ENCODE results near the gene PNPLA7. TPM values are rescaled to one million over a fixed set of nuclear protein-coding genes. Genes with fewer than 3 reads are reported as not detected.

PNPLA7 gene
- total and polyA plus RNA-seq, 2 donors (not counting 1 experiment from before 2014, with no cell fraction given), result 18.7 to 29.9 TPM

DNA sequence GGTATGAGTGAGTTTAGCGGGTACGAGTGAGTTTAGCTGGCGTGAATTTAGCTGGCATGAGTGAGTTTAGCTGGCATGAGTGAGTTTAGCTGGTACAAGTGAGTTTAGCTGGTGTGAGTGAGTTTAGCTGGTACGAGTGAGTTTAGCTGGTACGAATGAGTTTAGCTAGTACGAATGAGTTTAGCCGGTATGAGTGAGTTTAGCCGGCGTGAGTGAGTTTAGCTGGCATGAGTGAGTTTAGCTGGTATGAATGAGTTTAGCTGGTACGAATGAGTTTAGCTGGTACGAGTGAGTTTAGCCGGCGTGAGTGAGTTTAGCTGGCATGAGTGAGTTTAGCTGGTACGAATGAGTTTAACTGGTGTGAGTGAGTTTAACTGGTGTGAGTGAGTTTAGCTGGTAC, 41.0 kb downstream of the PNPLA7 start:
- H3K36me3 ChIP-seq (replicated peaks in 1 of 2; ENCODE audit: control extremely low read depth in 1 of 2, control insufficient read depth in 1 of 2, extremely low read depth in 1 of 2, insufficient read depth in 2 of 2, low read length in 1 of 2), result no peaks in the 10 kb centered on the region
- ATAC-seq (ENCODE audit: low read depth) (no peak), DNase-seq (no peak)
- ChIA-PET CTCF (interaction anchor here (1.4 to 1.6 kb wide), 2 partner anchors 13 to 86 kb away, joined by 3 to 4 read pairs; partner anchors contain the start of gene EXD3), POLR2A (no interaction called here)
- Mint-ChIP-seq H3K4me3 (no peak overlapping the region), H3K4me1 (peaks cover 2% of the 10 kb centered on the region), H3K27me3 (no peaks in the 10 kb centered on the region), H3K9me3 (ENCODE audit: insufficient read depth) (no peaks in the 10 kb centered on the region), H3K27ac (no peak overlapping the region)
- H3K4me3 ChIP-seq (ENCODE audit: control extremely low read depth in 1 of 5, extremely low read depth in 1 of 5, insufficient read depth in 1 of 5, low read depth in 2 of 5, low read length in 4 of 5), result no peak overlapping the region
- no peak overlapping the region for H3K4me2 ChIP-seq (replicated peaks; ENCODE audit: low read depth, low read length, poor library complexity, severe bottlenecking)
- TF ChIP-seq EZH2 (IDR thresholded peaks at IDR 0.05; ENCODE audit: borderline replicate concordance, insufficient read depth, low read depth, low read length, poor library complexity, severe bottlenecking), result no peak
- H3K9ac ChIP-seq (ENCODE audit: low read length), result no peak overlapping the region
- H3K4me1 ChIP-seq (ENCODE audit: control insufficient read depth in 2 of 2, insufficient read depth in 2 of 2, low read length in 2 of 2), result no peaks in the 10 kb centered on the region
- no peaks in the 10 kb centered on the region for H3K27me3 ChIP-seq (replicated peaks in 1 of 4; ENCODE audit: control extremely low read depth in 1 of 4, control insufficient read depth in 3 of 4, insufficient read depth in 4 of 4, low read length in 3 of 4)
- intact Hi-C loops (cut with micrococcal nuclease), result no loop called here
- no peaks in the 10 kb centered on the region for H3K79me2 ChIP-seq (ENCODE audit: control insufficient read depth, insufficient read depth, low read length)
- H4K20me1 ChIP-seq (ENCODE audit: control insufficient read depth, insufficient read depth, low read length, poor library complexity, severe bottlenecking), result no peaks in the 10 kb centered on the region
- no peak overlapping the region for H3K27ac ChIP-seq (ENCODE audit: low read length in 2 of 2)
- H3K9me3 ChIP-seq (ENCODE audit: control extremely low read depth in 1 of 3, control insufficient read depth in 2 of 3, insufficient read depth in 1 of 3, low read length in 2 of 3), result peaks cover 0 to 25% (median 0%) of the 10 kb centered on the region in 3 donors
- no peak overlapping the region for H2AFZ ChIP-seq (ENCODE audit: insufficient read depth, low read depth, low read length, poor library complexity, severe bottlenecking)
- WGBS (ENCODE audit: insufficient coverage), result 92% methylated on average over 14 of the region's 14 CpGs

- ATAC-seq (ENCODE audit: low read depth) (no peak), DNase-seq (no peak)
- no peaks in the 10 kb centered on the region for H3K27me3 ChIP-seq (replicated peaks in 1 of 4; ENCODE audit: control extremely low read depth in 1 of 4, control insufficient read depth in 3 of 4, insufficient read depth in 4 of 4, low read length in 3 of 4)
- no peak overlapping the region for H3K27ac ChIP-seq (ENCODE audit: low read length in 2 of 2)
- ChIA-PET CTCF (no interaction called here), POLR2A (no interaction called here)
- no peaks in the 10 kb centered on the region for H3K9me3 Mint-ChIP-seq (ENCODE audit: insufficient read depth)
- H3K4me1 ChIP-seq (ENCODE audit: control insufficient read depth in 2 of 2, insufficient read depth in 2 of 2, low read length in 2 of 2), result no peaks in the 10 kb centered on the region
- no peaks in the 10 kb centered on the region for H3K36me3 ChIP-seq (replicated peaks in 1 of 2; ENCODE audit: control extremely low read depth in 1 of 2, control insufficient read depth in 1 of 2, extremely low read depth in 1 of 2, insufficient read depth in 2 of 2, low read length in 1 of 2)
- H2AFZ ChIP-seq (ENCODE audit: insufficient read depth, low read depth, low read length, poor library complexity, severe bottlenecking), result no peak overlapping the region
- intact Hi-C loops (cut with micrococcal nuclease), result no loop called here
- H3K4me3 Mint-ChIP-seq, result no peak overlapping the region
- no peaks in the 10 kb centered on the region for H3K4me1 Mint-ChIP-seq
- no peak overlapping the region for H3K4me2 ChIP-seq (replicated peaks; ENCODE audit: low read depth, low read length, poor library complexity, severe bottlenecking)
- 97% methylated on average over 26 of the region's 26 CpGs for WGBS (ENCODE audit: insufficient coverage)
- H3K27ac Mint-ChIP-seq, result no peak overlapping the region
- H4K20me1 ChIP-seq (ENCODE audit: control insufficient read depth, insufficient read depth, low read length, poor library complexity, severe bottlenecking), result no peaks in the 10 kb centered on the region
- no peaks in the 10 kb centered on the region for H3K79me2 ChIP-seq (ENCODE audit: control insufficient read depth, insufficient read depth, low read length)
- TF ChIP-seq EZH2 (IDR thresholded peaks at IDR 0.05; ENCODE audit: borderline replicate concordance, insufficient read depth, low read depth, low read length, poor library complexity, severe bottlenecking) (no peak), CTCF (IDR thresholded peaks at IDR 0.05) (no peak)
- H3K4me3 ChIP-seq (ENCODE audit: control extremely low read depth in 1 of 5, extremely low read depth in 1 of 5, insufficient read depth in 1 of 5, low read depth in 2 of 5, low read length in 4 of 5), result no peak overlapping the region
- H3K9ac ChIP-seq (ENCODE audit: low read length), result no peak overlapping the region
- H3K9me3 ChIP-seq (ENCODE audit: control extremely low read depth in 1 of 3, control insufficient read depth in 2 of 3, insufficient read depth in 1 of 3, low read length in 2 of 3), result peaks cover 0 to 38% (median 0%) of the 10 kb centered on the region in 3 donors
- H3K27me3 Mint-ChIP-seq, result no peaks in the 10 kb centered on the region
Measured at GRCh38 chr9:137506702-137507171, 43.5 kb downstream of the PNPLA7 start.

All from B cell (primary cell).